ENCODE results near the gene EPB41L3. TPM values are rescaled to one million over a fixed set of nuclear protein-coding genes. Genes with fewer than 3 reads are reported as not detected.
"Not testable (repeated sequence)": the region's sequence is repeated elsewhere in the genome, so short reads cannot be mapped to it uniquely, and the experiment has no call there.

Gene EPB41L3
- total RNA-seq, 1 experiment from 2014 or later, result 0.34 TPM

- CTCF ChIA-PET, result no interaction called here
These were observed 27.9 kb upstream of the EPB41L3 start for GRCh38 chr18:5571666-5572065.

GRCh38 chr18:5570613-5571012 is 26.8 kb upstream of the EPB41L3 start:
- H3K27ac ChIP-seq (ENCODE audit: low read depth, low read length); BruUV-seq (replicated peaks); H3K4me3 ChIP-seq (replicated peaks in 1 of 2; ENCODE audit: low read depth in 1 of 2, low read length in 2 of 2); H4K20me1 ChIP-seq (ENCODE audit: insufficient read depth); POLR2A ChIA-PET; H3K4me2 ChIP-seq (ENCODE audit: low read length); H3K36me3 ChIP-seq (ENCODE audit: control insufficient read depth in 1 of 2, insufficient read depth in 2 of 2, low read length in 2 of 2); H3K9ac ChIP-seq (ENCODE audit: low read length); ATAC-seq; DNase-seq (ENCODE audit: low read depth, low spot score); H2AFZ ChIP-seq (ENCODE audit: low read depth, low read length, poor library complexity, severe bottlenecking); H3K79me2 ChIP-seq (ENCODE audit: insufficient read depth, low read length); H3K27me3 ChIP-seq (ENCODE audit: insufficient read depth, low read length); intact Hi-C loops (cut with micrococcal nuclease); CTCF ChIA-PET; H3K4me1 ChIP-seq (ENCODE audit: control insufficient read depth in 1 of 2, insufficient read depth in 2 of 2, low read length in 2 of 2); H3K9me2 ChIP-seq (ENCODE audit: insufficient read depth): not testable (repeated sequence)
- peaks cover 3 to 20% of the 10 kb centered on the region in 2 experiments; a peak in 2 of 4 replicates for H3K9me3 ChIP-seq (ENCODE audit: control insufficient read depth in 1 of 2, insufficient read depth in 1 of 2, low read depth in 1 of 2, low read length in 2 of 2)
- RAD21 ChIA-PET (ENCODE audit: low non-redundant PET in 1 of 2, low total read pairs in 2 of 2, uncharacterized antibody in 2 of 2, unreplicated experiment in 2 of 2), result interaction anchor here in 1 of 2 experiments (0.6 kb wide), 1 partner anchor 447 kb away, joined by 3 read pairs; no protein-coding TSS in a partner anchor

More at GRCh38 chr18:5571666-5572065, 27.9 kb upstream of the EPB41L3 start:
- Histone ChIP-seq H3K4me3 (replicated peaks in 1 of 2; ENCODE audit: low read depth in 1 of 2, low read length in 2 of 2) (no peak overlapping the region), H3K9me3 (ENCODE audit: control insufficient read depth in 1 of 2, insufficient read depth in 1 of 2, low read depth in 1 of 2, low read length in 2 of 2) (peaks cover 3 to 20% of the 10 kb centered on the region in 2 experiments; a peak in 2 of 4 replicates), H4K20me1 (ENCODE audit: insufficient read depth) (no peaks in the 10 kb centered on the region), H3K4me1 (ENCODE audit: control insufficient read depth in 1 of 2, insufficient read depth in 2 of 2, low read length in 2 of 2) (no peaks in the 10 kb centered on the region), H2AFZ (ENCODE audit: low read depth, low read length, poor library complexity, severe bottlenecking) (no peak overlapping the region), H3K27ac (ENCODE audit: low read depth, low read length) (no peak overlapping the region), H3K9ac (ENCODE audit: low read length) (no peak overlapping the region), H3K79me2 (ENCODE audit: insufficient read depth, low read length) (no peaks in the 10 kb centered on the region), H3K36me3 (ENCODE audit: control insufficient read depth in 1 of 2, insufficient read depth in 2 of 2, low read length in 2 of 2) (no peaks in the 10 kb centered on the region), H3K27me3 (ENCODE audit: insufficient read depth, low read length) (no peaks in the 10 kb centered on the region), H3K4me2 (ENCODE audit: low read length) (no peak overlapping the region), H3K9me2 (ENCODE audit: insufficient read depth) (no peaks in the 10 kb centered on the region)
- TF ChIP-seq ZBTB33 (IDR thresholded peaks at IDR 0.05; ENCODE audit: extremely low read depth, insufficient replicate concordance, low read length) (no peak), ZFX (IDR thresholded peaks at IDR 0.05) (no peak), TCF7L2 (IDR thresholded peaks at IDR 0.05; ENCODE audit: borderline replicate concordance, extremely low read depth, insufficient read depth, insufficient read length) (no peak), YY1 (IDR thresholded peaks at IDR 0.05; ENCODE audit: extremely low read depth, insufficient replicate concordance, low read depth, low read length) (no peak), POLR2A (IDR thresholded peaks at IDR 0.05; ENCODE audit: borderline replicate concordance, extremely low read depth, insufficient read depth, insufficient read length) (no peak), SIN3A (IDR thresholded peaks at IDR 0.05; ENCODE audit: low read depth) (no peak), POLR2AphosphoS5 (IDR thresholded peaks at IDR 0.05; ENCODE audit: low read depth, low read length) (no peak), JUND (IDR thresholded peaks at IDR 0.05) (no peak), RAD21 (IDR thresholded peaks at IDR 0.05; ENCODE audit: low read depth) (no peak)
- TF ChIP-seq, protein P1, sequence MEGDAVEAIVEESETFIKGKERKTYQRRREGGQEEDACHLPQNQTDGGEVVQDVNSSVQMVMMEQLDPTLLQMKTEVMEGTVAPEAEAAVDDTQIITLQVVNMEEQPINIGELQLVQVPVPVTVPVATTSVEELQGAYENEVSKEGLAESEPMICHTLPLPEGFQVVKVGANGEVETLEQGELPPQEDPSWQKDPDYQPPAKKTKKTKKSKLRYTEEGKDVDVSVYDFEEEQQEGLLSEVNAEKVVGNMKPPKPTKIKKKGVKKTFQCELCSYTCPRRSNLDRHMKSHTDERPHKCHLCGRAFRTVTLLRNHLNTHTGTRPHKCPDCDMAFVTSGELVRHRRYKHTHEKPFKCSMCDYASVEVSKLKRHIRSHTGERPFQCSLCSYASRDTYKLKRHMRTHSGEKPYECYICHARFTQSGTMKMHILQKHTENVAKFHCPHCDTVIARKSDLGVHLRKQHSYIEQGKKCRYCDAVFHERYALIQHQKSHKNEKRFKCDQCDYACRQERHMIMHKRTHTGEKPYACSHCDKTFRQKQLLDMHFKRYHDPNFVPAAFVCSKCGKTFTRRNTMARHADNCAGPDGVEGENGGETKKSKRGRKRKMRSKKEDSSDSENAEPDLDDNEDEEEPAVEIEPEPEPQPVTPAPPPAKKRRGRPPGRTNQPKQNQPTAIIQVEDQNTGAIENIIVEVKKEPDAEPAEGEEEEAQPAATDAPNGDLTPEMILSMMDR (IDR thresholded peaks at IDR 0.05 in 2 of 3, conservative IDR thresholded peaks at IDR 0.05 in 1 of 3; ENCODE audit: borderline replicate concordance in 1 of 3, insufficient read depth in 1 of 3, low read depth in 2 of 3, low read length in 2 of 3), result no peak
- ATAC-seq (no peak), DNase-seq (ENCODE audit: low read depth, low spot score) (no peak)
- POLR2A ChIA-PET, result no interaction called here
- intact Hi-C loops (cut with micrococcal nuclease), result no loop called here
- BruUV-seq (replicated peaks), result no TSS peak
- RAD21 ChIA-PET (ENCODE audit: low non-redundant PET in 1 of 2, low total read pairs in 2 of 2, uncharacterized antibody in 2 of 2, unreplicated experiment in 2 of 2), result no interaction called here

Measured in HCT116 (cell line).